HT-29 (cell line): ENCODE results near the gene ANKRD44. TPM values are rescaled to one million over a fixed set of nuclear protein-coding genes. Genes with fewer than 3 reads are reported as not detected.

Experiments
- DNase-seq: peaks from one replicate; pipeline ENCODE4 v3.0.0-alpha.2; 2015; ENCODE audit warnings: low spot score
- total RNA-seq: library from RNA; depleted of rRNA; stranded (reverse); fragments of >200 nt; shearing (Covaris generic); gene quantifications from 2 replicates; pipeline ENCODE4 v1.2.3, GENCODE V29; 2014; rRNA removed

ANKRD44 gene
- total RNA-seq, 1 experiment from 2014 or later = 2.8 TPM

DNA sequence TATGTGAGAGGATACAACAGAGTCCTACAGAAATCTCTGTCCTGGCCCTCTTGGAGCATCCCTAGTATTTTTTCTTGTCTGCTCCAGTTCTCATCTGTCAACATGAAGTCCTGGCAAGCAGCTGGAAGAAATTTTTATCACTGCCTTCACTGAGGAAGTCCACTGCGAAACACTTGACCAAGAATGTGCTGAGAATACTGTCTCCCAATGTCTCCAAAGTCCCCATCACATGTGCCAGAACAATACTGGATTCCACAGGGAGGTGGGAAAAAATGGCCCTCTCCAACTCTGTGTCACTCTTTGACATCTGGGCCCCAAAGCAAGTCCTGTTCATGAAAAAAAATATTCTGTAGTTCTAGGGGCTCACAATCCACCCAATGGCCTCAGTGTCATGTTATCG is 351.3 kb downstream of the ANKRD44 start:
- no peak for DNase-seq

DNA sequence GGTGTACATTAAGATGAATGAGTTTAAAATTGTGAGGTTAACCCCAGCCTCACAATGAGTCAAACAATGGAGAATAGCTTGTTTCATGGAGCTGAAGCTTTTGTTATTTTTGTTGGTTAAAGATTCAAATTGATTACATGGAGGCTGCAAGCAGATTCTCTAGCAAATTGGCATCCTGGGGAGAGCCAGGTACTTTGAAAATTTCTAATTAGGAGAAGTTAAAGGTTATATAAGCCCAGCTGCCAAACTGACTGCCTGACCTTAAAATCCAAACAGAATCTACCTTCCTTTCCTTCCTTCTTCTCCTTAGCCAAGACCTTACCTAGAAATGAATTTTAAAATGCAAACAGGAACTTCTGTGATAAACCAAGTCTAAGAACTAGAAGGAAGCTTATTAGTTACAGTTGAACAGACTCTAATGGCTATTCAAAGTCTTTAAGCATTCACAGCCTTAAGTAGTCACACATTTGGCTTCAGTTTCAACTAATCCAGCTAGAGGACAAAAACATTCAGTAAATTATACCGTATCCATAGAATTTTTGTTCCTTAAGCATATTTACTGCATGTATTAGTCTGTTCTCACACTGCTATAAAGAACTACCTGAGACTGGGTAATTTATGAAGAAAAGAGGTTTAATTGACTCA is 352.6 kb downstream of the ANKRD44 start:
- no peak for DNase-seq

DNA sequence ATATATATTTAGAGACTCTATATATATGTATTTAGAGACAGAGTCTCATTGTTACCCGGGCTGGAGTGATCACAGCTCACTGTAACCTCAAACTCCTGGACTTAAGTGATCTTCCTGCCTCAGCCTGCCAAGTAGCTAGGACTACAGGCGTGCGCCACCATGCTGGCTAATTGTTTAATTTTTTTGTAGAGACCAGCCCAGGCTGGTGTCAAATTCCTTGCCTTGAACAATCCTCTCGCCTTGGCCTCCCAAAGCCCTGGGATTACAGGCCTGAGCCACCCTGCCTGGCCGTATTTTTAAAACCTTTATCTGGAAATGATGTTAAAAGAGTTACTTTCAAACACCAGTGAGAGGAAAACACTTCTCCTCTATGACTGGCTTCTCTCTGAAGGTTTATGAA is 353.1 kb downstream of the ANKRD44 start:
- DNase-seq = no peak

DNA sequence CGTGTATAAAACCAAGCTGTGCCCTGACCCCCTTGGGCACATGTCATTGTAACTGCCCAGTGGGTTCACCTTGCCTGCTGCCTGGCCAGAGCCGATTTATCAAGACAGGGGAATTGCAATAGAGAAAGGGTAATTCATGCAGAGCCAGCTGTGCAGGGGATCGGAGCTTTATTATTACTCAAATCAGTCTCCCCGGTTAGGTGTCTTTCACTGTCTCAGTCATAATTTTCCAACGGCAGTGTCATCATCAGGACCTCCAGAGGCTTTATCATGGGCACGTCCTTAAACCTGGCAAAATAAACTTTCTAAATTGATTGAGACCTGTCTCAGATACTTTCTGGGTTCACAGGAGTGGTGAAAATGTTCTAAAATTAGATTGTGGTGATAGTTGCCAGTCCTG is 354.5 kb downstream of the ANKRD44 start:
- DNase-seq = no peak

DNA sequence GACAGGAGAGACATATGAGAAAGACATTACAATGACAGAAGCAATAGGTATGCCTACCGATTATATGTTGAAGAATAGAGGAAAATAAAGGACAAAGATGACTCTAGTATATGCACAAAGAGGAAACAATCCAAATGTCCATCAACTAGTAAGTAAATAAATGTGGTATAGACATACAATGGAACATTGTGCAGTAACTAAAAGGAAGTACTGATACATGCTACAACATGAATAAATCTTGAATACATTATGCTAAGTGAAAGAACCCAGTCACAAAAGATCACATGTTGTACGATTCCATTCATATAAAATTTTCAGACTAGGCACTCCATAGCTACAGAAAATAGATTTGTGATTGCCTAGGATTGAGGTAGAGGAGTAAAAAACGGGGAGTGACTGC is 355.5 kb downstream of the ANKRD44 start:
- DNase-seq = no peak

DNA sequence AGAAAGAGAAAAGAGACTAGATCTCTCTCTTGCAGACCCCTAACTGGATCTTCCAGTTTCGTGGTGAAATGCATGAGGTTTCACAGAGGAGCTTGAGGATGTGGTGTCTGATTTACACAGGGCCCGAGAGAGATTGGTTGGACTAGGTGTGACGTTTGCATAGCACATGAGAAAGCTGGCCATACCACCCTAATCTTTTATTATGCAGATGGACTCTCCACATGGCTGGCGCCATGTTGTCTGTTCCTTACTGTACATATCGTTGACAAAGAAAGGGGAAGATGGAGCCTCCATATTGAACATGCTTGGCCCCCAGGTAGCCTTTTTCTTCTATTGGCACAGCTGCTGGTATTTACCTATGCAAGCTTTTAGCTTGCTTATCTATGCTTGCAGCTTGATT is 356.6 kb downstream of the ANKRD44 start:
- DNase-seq = no peak

DNA sequence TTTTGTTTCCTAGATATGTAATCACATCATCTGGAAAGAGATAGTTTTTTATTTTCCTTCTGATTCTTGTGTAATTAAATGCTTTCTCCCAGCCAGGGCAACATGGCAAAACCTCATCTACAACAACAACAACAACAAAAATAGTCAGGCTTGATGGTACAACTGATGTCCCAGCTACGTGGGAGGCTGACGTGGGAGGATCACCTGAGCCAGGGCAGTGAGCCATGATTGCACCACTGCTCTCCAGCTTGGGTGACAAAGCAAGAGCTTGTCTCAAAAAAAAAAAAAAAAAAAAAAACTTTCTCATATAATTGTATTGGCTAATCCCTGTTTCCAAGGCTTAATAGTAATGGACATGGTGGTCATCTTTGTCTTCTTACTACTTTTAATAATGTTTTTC is 357.6 kb downstream of the ANKRD44 start:
- no peak for DNase-seq

DNA sequence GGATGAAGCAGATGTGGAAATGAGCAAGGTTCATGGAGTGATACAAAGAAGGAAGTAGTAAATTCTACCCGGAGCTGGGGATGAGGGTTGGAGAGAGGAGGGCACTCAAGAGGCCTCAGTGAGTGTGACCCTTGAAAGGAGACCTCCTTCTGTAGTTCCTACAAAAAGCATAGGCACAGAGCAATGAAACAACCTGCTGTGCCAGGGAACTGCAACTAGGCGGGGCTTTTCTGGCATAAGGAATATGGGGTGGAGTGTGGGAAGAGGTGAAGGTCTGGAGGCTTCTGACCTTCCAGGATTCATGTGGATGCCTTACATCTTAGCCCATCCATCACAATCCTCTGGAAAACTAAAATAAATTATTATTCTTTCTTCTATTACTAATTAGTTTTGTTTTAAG is 358.6 kb downstream of the ANKRD44 start:
- no peak for DNase-seq

DNA sequence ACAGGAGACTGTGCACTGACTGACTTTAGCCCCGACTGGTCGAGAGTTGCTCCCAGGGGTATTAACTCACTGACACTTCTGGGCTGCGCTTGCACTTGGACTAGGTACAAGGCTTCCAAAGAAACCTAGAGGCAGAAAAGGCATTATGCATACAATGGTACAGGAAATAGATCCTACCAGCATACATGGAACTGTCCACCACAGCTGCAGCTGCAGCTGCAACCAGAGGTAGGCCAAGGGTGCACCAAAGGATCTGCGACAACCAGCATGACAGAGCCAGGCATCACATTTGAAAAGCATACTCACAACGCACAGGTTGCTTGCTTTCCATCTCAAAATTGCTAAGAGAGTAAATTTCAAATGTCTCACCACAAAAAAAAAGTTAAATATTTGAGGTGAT is 361.5 kb downstream of the ANKRD44 start:
- DNase-seq = no peak

DNA sequence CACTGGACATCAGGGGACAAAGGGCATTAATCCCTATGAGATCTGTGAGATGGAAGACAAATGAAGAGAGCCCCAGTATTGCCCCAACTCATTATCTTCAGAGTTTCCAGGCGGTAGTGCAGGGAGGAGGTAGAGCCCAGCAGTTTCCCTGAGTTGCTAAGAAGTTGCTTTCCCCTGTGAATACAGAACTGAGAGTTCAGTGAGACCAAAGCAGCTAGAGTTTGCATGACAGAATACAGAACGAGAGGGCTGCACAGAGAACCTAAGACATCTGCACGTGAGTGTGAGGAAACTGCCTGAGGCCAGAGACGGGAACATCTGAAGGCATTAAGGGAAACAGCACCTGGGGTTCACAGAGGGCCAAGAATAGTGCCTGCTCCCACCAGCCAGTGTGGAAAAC is 366.0 kb downstream of the ANKRD44 start:
- no peak for DNase-seq

DNA sequence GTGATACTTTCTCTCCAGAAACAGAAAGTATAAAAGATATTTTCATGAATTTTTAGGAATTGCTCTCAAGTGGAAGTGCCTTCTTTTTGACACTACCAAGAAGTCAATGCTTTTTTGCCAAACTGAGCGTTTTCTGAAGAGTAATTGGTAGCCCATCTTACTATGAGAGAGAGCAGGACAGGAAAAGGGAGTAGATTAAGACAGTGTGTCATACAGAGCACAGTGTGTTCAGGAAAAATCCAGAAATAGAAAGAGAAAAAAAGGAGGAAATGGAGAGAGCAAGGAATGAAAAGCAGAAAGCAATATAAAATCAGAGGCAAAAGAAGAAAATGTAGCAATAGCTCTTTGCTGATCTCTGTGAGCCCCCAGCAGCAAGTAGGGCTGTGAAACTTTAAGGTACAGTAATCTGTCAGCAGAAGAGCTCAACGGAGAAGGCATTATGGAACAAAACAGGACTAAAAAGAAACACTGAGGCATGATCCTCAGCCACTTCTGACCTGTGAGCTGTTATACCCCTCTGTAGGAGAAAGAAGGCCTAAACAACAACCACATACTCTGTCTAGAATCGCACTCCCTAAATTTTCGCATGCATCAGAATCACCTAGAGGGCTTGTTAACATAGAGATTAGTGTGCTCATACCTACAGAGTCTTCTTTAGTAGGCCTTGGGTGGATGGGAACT is 369.0 kb downstream of the ANKRD44 start:
- no peak for DNase-seq

DNA sequence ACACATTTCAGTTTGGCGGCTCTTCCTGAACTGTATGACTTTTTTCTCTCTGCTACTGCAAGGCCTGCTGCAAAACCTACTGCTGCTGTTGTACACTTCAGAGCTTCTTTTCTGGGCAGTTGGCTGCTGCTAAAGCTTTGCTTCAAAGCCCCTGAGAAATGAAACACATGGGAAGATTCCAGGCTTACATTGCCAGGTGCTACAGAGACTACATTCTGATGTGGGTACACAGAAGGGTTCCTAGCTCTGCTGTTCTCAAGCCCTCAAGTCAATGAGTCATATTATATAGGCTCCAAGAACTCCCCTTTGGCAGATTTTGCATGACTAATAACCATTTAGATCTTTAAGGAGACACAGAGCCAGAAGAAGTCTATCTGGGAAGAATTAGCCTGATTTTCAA is 371.2 kb downstream of the ANKRD44 start:
- peak; percentile 1 for DNase-seq

Other genes with a start within 250 kb of the ANKRD44 start
- 92.5 and 95.8 TPM in 2 replicates for gene SF3B1, start 124.2 kb upstream of the ANKRD44 start, total RNA-seq
- gene COQ10B, start 142.8 kb upstream of the ANKRD44 start, total RNA-seq = 11.5 and 11.8 TPM in 2 replicates
- gene HSPD1, start 189.1 kb upstream of the ANKRD44 start, total RNA-seq = 259 and 306 TPM in 2 replicates
- 195 and 211 TPM in 2 replicates for gene HSPE1, start 189.6 kb upstream of the ANKRD44 start, total RNA-seq
- 15.3 and 17.9 TPM in 2 replicates for gene MOB4, start 205.3 kb upstream of the ANKRD44 start, total RNA-seq